BJ (cell line): ENCODE data around the gene TRAP1. TPM values are rescaled to one million over a fixed set of nuclear protein-coding genes. Genes with fewer than 3 reads are reported as not detected.
"Not testable (repeated sequence)": the region's sequence is repeated elsewhere in the genome, so short reads cannot be mapped to it uniquely, and the experiment has no call there.

ENCODE experiments used
- CTCF ChIA-PET: fragments of 350-600 bp; formaldehyde crosslinking; extraction: SDS; loops from one replicate; lab custom pipeline; 2021; ENCODE audit warnings: antibody characterized with exemption, inconsistent platforms; lab: Yijun Ruan, JAX
- POLR2A ChIA-PET: fragments of 300-600 bp; sonication (Branson Sonifier 250); formaldehyde crosslinking; extraction: SDS; loops from one replicate; lab custom pipeline; 2021; ENCODE audit warnings: antibody characterized with exemption; lab: Charles Lee
- DNase-seq: peaks from one replicate; pipeline ENCODE4 v3.0.0-alpha.2; 2011; ENCODE audit warnings: low read depth
- H3K27me3 ChIP-seq: 2 replicates; pipeline ENCODE4 v1.6.0; 2011; ENCODE audit warnings: low read length; ENCODE audit not compliant: control insufficient read depth, insufficient read depth
- H3K36me3 ChIP-seq: 2 replicates; pipeline ENCODE4 v1.5.1; 2011; ENCODE audit warnings: low read length; ENCODE audit not compliant: control insufficient read depth, insufficient read depth
- H3K4me3 ChIP-seq: 2 replicates; pipeline ENCODE4 v1.5.1; 2011; ENCODE audit warnings: low read depth, mild to moderate bottlenecking, control low read depth, low read length
- polyA plus RNA-seq: library from polyadenylated mRNA; depleted of rRNA; stranded (reverse); fragments of >200 nt; gene quantifications from 2 replicates; pipeline ENCODE4 v1.2.3, GENCODE V29; 2011
- TF ChIP-seq, protein P1 (sequence below): IDR thresholded peaks from 2 replicates; pipeline ENCODE4 v1.5.1; 2011; ENCODE audit warnings: low read depth, mild to moderate bottlenecking, control low read depth, inconsistent platforms, low read length, moderate library complexity; ENCODE audit not compliant: insufficient read depth

Gene TRAP1
- polyA plus RNA-seq, 1 experiment = 112 TPM

DNA sequence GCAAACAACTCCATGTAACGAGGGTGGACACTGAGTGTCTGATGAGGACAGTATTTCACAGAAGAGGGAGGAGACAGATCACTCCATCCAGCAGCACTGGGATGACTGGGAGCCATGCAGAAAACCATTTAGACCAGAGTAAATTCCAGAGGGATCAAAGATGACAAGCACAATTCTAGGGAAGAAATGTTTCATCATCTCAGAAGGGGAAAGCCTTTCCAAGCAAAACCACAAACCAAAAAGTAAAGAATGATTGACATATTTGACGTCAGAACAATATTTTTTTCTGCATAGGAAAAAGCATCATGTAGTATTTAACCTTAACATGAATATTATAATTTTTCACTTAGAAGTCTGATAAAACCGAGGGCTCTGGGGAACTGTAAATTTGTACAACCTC is 58.1 kb downstream of the TRAP1 start:
- CTCF ChIA-PET = interaction anchor here (1.2 kb wide), 1 partner anchor 12 kb away, joined by 3 read pairs; no protein-coding TSS in a partner anchor
- Histone ChIP-seq H3K27me3 (no peaks in the 10 kb centered on the region), H3K4me3 (no peak overlapping the region), H3K36me3 (peaks cover 39% of the 10 kb centered on the region)
- DNase-seq = no peak
- POLR2A ChIA-PET = no interaction called here
- TF ChIP-seq, protein P1, sequence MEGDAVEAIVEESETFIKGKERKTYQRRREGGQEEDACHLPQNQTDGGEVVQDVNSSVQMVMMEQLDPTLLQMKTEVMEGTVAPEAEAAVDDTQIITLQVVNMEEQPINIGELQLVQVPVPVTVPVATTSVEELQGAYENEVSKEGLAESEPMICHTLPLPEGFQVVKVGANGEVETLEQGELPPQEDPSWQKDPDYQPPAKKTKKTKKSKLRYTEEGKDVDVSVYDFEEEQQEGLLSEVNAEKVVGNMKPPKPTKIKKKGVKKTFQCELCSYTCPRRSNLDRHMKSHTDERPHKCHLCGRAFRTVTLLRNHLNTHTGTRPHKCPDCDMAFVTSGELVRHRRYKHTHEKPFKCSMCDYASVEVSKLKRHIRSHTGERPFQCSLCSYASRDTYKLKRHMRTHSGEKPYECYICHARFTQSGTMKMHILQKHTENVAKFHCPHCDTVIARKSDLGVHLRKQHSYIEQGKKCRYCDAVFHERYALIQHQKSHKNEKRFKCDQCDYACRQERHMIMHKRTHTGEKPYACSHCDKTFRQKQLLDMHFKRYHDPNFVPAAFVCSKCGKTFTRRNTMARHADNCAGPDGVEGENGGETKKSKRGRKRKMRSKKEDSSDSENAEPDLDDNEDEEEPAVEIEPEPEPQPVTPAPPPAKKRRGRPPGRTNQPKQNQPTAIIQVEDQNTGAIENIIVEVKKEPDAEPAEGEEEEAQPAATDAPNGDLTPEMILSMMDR = no peak

DNA sequence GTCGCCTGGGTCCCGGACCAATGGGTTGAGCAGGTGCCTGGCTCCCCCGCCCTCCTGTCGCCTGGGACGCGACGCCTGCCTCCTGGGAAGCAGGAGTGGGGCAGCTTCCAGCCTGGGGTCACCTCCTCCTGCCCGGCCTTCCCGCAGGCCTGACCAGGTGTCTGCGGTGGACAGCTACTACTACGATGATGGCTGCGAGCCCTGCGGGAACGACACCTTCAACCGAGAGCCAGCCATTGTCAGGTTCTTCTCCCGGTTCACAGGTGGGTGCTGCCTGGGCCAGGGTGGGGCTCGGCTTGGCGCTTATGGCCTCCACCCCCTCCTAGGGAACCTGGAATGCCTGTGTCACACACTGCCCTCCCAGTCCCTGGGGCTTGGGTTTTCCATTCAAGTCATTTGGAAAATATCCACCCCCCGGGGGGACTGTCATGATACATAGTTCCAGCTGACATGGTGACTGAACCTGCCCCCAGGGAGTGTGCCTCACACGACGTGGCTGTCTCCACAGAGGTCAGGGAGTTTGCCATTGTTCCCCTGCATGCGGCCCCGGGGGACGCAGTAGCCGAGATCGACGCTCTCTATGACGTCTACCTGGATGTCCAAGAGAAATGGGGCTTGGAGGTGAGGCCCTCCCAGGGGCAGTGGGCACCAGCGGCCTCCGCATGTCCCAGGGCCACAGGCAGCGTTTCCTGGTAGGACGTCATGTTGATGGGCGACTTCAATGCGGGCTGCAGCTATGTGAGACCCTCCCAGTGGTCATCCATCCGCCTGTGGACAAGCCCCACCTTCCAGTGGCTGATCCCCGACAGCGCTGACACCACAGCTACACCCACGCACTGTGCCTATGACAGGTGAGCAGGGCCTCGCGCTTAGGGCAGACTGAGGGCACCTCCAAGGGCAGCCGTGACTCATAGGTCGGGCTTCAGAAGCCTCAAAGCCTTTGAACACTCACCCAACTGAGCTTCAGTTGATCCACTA is 60.5 kb downstream of the TRAP1 start:
- H3K4me3 ChIP-seq = no peak overlapping the region
- peaks cover 33% of the 10 kb centered on the region for H3K36me3 ChIP-seq
- ChIA-PET POLR2A (no interaction called here), CTCF (interaction anchor here (1.2 to 1.5 kb wide), 2 partner anchors 34 to 246 kb away, joined by 3 to 5 read pairs; no protein-coding TSS in a partner anchor)
- no peaks in the 10 kb centered on the region for H3K27me3 ChIP-seq
- no peak for DNase-seq
- TF ChIP-seq, protein P1 = no peak

DNA sequence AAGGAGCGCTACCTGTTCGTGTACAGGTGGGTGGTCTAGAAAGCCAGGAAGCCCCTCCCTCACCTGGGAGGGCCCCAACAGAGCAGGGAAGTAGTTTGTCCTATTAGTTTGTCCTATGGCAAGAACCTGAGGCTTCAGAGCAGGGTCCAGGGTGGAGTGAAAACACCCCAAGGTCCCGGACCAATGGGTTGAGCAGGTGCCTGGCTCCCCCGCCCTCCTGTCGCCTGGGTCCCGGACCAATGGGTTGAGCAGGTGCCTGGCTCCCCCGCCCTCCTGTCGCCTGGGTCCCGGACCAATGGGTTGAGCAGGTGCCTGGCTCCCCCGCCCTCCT is 61.2 kb downstream of the TRAP1 start:
- CTCF ChIA-PET = interaction anchor here (1.2 kb wide), 1 partner anchor 246 kb away, joined by 3 read pairs; no protein-coding TSS in a partner anchor
- POLR2A ChIA-PET, H3K4me3 ChIP-seq, DNase-seq, H3K27me3 ChIP-seq: not testable (repeated sequence)
- H3K36me3 ChIP-seq = peaks cover 28% of the 10 kb centered on the region

DNA sequence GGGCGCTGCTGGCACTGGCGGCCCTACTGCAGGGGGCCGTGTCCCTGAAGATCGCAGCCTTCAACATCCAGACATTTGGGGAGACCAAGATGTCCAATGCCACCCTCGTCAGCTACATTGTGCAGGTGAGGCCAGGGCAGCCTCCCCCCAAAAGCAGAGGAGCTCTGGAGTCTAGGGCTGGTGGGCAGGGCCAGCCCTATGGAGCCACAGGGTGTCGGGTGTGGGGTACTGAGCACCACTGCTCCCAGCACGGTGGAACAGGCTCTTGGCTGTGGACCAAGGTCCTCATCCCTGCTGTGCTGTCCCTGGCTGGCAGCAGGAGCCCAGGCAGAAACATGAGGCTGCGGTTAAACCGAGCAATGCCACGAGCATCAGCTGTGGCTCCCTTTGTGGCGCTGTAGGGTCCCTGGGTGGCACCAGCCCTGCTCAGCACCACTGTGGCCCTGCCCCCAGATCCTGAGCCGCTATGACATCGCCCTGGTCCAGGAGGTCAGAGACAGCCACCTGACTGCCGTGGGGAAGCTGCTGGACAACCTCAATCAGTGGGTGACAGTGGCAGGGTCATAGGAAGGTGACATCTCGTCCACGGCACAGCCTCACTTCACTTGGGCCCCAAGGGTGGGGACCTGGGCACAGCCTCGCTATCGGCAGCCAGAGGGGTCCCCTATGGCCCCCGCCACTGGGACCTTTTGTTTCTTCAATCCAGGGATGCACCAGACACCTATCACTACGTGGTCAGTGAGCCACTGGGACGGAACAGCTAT is 61.7 kb downstream of the TRAP1 start:
- CTCF ChIA-PET = interaction anchor here (0.8 to 1.2 kb wide), 4 partner anchors 9 to 247 kb away, joined by 3 to 4 read pairs (median 3); no protein-coding TSS in a partner anchor
- POLR2A ChIA-PET = no interaction called here
- TF ChIP-seq, protein P1 = no peak
- Histone ChIP-seq H3K36me3 (peaks cover 28% of the 10 kb centered on the region), H3K4me3 (no peak overlapping the region), H3K27me3 (no peaks in the 10 kb centered on the region)
- no peak for DNase-seq

DNA sequence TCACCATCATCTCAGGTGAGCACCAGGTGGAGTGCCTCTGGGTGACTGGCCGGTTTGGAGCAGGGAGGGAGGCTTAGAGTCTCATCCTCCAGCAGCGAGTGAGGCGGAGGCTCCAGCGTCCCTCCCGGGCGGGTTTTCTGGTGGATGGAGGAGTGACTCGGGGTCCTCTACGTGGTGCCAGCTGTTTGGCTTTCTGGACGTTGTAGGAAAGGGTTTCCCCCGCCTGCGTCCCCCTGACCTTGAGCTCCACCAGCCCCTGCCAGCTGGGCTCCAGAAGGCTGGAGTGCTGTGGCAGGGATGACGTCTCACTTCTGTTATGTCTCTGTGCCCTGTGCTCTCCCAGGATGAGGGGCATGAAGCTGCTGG is 62.3 kb downstream of the TRAP1 start:
- Histone ChIP-seq H3K27me3 (no peaks in the 10 kb centered on the region), H3K36me3 (peaks cover 25% of the 10 kb centered on the region), H3K4me3 (no peak overlapping the region)
- DNase-seq = no peak
- CTCF ChIA-PET = interaction anchor here (0.8 to 1.5 kb wide), 5 partner anchors 9 to 235 kb away, joined by 3 to 4 read pairs (median 3); no protein-coding TSS in a partner anchor
- TF ChIP-seq, protein P1 = no peak
- POLR2A ChIA-PET = no interaction called here
